Heart left ventricle (tissue), 16 donors: ENCODE measurements around the gene DLGAP1. TPM values are rescaled to one million over a fixed set of nuclear protein-coding genes. Genes with fewer than 3 reads are reported as not detected.

ENCODE experiments used
- ATAC-seq, 4 donors: fragments of 200-7000 bp; cut with Tn5 transposase; one replicate each; pipeline ENCODE4 v1.9.1; 2020 to 2022; ENCODE audit warnings: moderate library complexity in 4 of 4, mild to moderate bottlenecking in 3 of 4, moderate number of reproducible peaks in 1 of 4
- DNase-seq, 5 donors: peaks; one replicate each; pipeline ENCODE4 v3.0.0-alpha.2; 2020
- H3K27ac ChIP-seq, 12 donors: fragments of 200-600 bp; sonication (generic) in 4 of 12; one replicate each; pipeline versions ENCODE4 v1.5.0 to v1.8.0; 2016 to 2022; ENCODE audit warnings: mild to moderate bottlenecking in 2 of 12
- H3K27me3 ChIP-seq, 9 donors: fragments of 200-600 bp; sonication (generic) in 2 of 9; one replicate each; pipeline versions ENCODE4 v1.5.1 to v1.8.0; 2016 to 2022; ENCODE audit warnings: mild to moderate bottlenecking in 3 of 9
- H3K36me3 ChIP-seq, 9 donors: fragments of 200-600 bp; sonication (generic) in 2 of 9; one replicate each; pipeline versions ENCODE4 v1.5.0 to v1.8.0; 2018 to 2022; ENCODE audit warnings: mild to moderate bottlenecking in 2 of 9
- H3K4me1 ChIP-seq, 12 donors: fragments of 200-600 bp; sonication (generic) in 4 of 12; one replicate each; pipeline versions ENCODE4 v1.5.0 to v1.8.0; 2016 to 2022; ENCODE audit warnings: mild to moderate bottlenecking in 3 of 12
- H3K4me3 ChIP-seq, 12 donors: fragments of 200-600 bp; sonication (generic) in 4 of 12; one replicate each; pipeline versions ENCODE4 v1.5.0 to v1.8.0; 2017 to 2022; ENCODE audit warnings: mild to moderate bottlenecking in 9 of 12, moderate library complexity in 4 of 12
- H3K9me3 ChIP-seq, 12 donors: fragments of 200-600 bp; sonication (generic) in 4 of 12; one replicate each; pipeline versions ENCODE4 v1.5.0 to v1.8.0; 2016 to 2022; ENCODE audit warnings: mild to moderate bottlenecking in 1 of 12
- POLR2A ChIP-seq, 2 donors: fragments of 450-650 bp; IDR thresholded peaks; one replicate each; pipeline ENCODE4 v1.6.1; 2017; ENCODE audit warnings: antibody characterized with exemption in 2 of 2, mild to moderate bottlenecking in 2 of 2, moderate library complexity in 2 of 2
- WGBS, 4 donors: extraction: QIAGEN DNeasy Blood & Tissue Kit in 2 of 4; methylation state at CpG; one replicate each; pipeline versions ENCODE4 v1.1.5 to v1.1.7; 2013 to 2018; 5-methylcytosine and 5-hydroxymethylcytosine counted together
- intact Hi-C, 10 donors: fragments of 100-400 bp; cut with DNase I; formaldehyde crosslinking; loops; one replicate each; pipeline versions ENCODE4 v1.11.1 to v1.14.2; 2022
- polyA plus RNA-seq, 2 donors: library from polyadenylated mRNA; stranded (reverse); fragments of 200-250 nt; gene quantifications; one replicate each; pipeline ENCODE4 v1.2.3, GENCODE V29; 2013
- total RNA-seq, 9 donors: library from RNA; depleted of rRNA in 2 of 9; stranded (reverse); fragments of >200 nt in 2 of 9; fragmentation: NEBNext Ultra II Directional in 3 of 9; extraction: Animal tissue kit (Norgen Biotek cat#: 25700) in 3 of 9; gene quantifications; one replicate each; pipeline versions ENCODE4 v1.1.0 to v1.2.4, GENCODE V29; 2016 to 2023
- TF ChIP-seq, protein P1 (sequence below), 12 donors: fragments of 200-600 bp; sonication (generic) in 4 of 12; IDR thresholded peaks; one replicate each; pipeline versions ENCODE4 v1.5.0 to v1.8.0; 2018 to 2022; ENCODE audit warnings: antibody characterized with exemption in 12 of 12, mild to moderate bottlenecking in 5 of 12
- donor health status: ischemic (EF 13 %, LVEDD 7.1; RV severe dilation, severe dysfunction).
- donor health status: healthy with polysubstance abuse.
- donor health status: DM: no; HTN: yes; CAD: no.
- donor health status: DM: no; HTN: no; CAD: no.
- donor health status: ischemic (EF 25% LVEDD 6.9; RV normal size, moderate dysfunction).
- donor health status: ischemic (EF 25% LVEDD 5.7; RV mildly dilated, moderate dysfunction).
- donor health status: healthy.
- donor health status: DM: yes; HTN: yes; CAD: no.
- donor health status: ischemic (EF 35%, LVEDD 5.7; RV mildly dilated, moderate dysfunction).
- donor health status: nonischemic (EF 11% LVEDD 7.7; RV severe dilation, severe dysfunction).
- donor health status: DM: yes; HTN: yes; CAD: no.
- donor health status: PGD.
- donor health status: ischemic (EF 29% LVEDD 5.4; RV normal size, mild dysfunction).
- donor health status: nonischemic (EF 23%, LVEDD 6.1; RV moderate dilation, normal function).

The DLGAP1 gene
- total and polyA plus RNA-seq, 11 donors = 0.10 to 5.5 (median 0.40) TPM; not detected in 1

DNA sequence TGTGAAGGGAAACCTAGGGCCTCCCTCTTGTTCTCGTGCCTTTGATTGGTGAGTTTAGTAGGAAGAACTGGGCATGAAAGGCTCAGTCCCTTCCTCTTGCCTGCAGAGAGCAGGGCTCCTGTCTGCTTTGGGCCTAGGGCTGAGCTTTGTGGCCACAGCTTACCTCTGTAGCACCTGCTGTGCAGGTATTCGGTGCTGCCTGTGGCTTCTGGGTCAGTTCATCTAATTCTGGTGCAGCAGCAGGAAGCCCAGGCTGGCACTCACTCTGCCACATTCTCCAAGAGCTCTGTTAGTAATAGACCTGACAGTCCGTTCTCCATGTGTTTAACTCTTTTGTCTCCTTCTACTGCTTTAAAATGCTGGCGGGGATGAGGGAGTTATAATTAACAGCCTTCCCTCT, 96.5 kb downstream of the DLGAP1 start:
- ATAC-seq (no peak), DNase-seq (no peak)
- TF ChIP-seq, protein P1, sequence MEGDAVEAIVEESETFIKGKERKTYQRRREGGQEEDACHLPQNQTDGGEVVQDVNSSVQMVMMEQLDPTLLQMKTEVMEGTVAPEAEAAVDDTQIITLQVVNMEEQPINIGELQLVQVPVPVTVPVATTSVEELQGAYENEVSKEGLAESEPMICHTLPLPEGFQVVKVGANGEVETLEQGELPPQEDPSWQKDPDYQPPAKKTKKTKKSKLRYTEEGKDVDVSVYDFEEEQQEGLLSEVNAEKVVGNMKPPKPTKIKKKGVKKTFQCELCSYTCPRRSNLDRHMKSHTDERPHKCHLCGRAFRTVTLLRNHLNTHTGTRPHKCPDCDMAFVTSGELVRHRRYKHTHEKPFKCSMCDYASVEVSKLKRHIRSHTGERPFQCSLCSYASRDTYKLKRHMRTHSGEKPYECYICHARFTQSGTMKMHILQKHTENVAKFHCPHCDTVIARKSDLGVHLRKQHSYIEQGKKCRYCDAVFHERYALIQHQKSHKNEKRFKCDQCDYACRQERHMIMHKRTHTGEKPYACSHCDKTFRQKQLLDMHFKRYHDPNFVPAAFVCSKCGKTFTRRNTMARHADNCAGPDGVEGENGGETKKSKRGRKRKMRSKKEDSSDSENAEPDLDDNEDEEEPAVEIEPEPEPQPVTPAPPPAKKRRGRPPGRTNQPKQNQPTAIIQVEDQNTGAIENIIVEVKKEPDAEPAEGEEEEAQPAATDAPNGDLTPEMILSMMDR (IDR thresholded peaks at IDR 0.05) = no peak
- no peak for TF ChIP-seq POLR2A (IDR thresholded peaks at IDR 0.05)
- peaks cover 0 to 11% (median 0%) of the 10 kb centered on the region in 12 donors for H3K9me3 ChIP-seq
- no peaks in the 10 kb centered on the region for H3K36me3 ChIP-seq
- no peak overlapping the region for H3K4me3 ChIP-seq
- no peaks in the 10 kb centered on the region for H3K4me1 ChIP-seq
- WGBS, 4 donors = 61 to 69% (median 66%) methylated on average over 4 of the region's 4 CpGs
- H3K27ac ChIP-seq = no peak overlapping the region
- H3K27me3 ChIP-seq = peaks cover 0 to 4% (median 0%) of the 10 kb centered on the region in 9 donors
- intact Hi-C loops = no loop called here

DNA sequence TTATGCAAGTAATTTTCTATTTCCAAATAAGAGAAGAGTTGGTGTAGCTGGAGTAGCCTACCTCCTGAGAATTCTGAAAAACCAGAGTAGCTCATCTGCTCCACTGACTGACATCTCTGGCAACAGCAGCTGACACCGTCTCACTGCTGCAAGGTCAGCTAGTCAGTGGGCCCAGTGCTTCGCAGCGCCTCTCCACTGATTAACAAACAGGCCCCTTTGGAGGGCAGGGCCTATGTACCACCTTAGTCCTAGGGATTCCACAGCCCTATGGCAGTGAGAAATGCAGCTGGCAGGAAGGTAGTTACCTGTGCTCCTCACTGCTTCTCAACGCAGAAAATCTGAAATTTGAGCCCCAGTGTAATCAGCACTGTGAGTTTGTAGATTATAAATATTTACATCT, 97.5 kb downstream of the DLGAP1 start:
- ATAC-seq = no peak
- Histone ChIP-seq H3K9me3 (peaks cover 0 to 8% (median 0%) of the 10 kb centered on the region in 12 donors), H3K36me3 (no peaks in the 10 kb centered on the region), H3K4me3 (no peak overlapping the region), H3K4me1 (no peaks in the 10 kb centered on the region), H3K27ac (no peak overlapping the region), H3K27me3 (peaks cover 0 to 4% (median 0%) of the 10 kb centered on the region in 9 donors)
- intact Hi-C loops = no loop called here
- TF ChIP-seq, protein P1 (IDR thresholded peaks at IDR 0.05) = no peak
- TF ChIP-seq POLR2A (IDR thresholded peaks at IDR 0.05) = no peak
- no peak for DNase-seq
- WGBS, 4 donors = 60 to 81% (median 71%) methylated on average over 4 of the region's 4 CpGs

DNA sequence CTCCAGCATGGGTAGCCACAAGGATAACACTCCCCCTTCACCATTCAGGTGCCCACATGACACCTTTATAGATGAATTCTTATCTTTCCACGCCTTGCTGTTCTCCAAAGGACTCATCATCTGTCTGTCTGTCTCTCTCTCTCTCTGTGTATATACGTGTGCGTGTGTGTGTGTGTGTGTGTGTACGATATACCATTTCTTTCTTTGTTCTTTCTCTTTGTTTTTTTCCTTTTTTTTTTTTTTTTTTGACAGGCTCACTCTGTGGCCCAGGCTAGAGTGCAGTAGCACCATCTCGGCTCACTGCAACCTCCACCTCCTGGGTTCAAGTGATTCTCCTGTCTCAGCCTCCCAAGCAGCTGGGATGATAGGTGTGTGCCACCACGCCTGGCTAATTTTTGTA, 98.2 kb downstream of the DLGAP1 start:
- H3K9me3 ChIP-seq = peaks cover 0 to 5% (median 0%) of the 10 kb centered on the region in 12 donors
- H3K4me1 ChIP-seq = no peaks in the 10 kb centered on the region
- DNase-seq (no peak), ATAC-seq (no peak)
- no peaks in the 10 kb centered on the region for H3K36me3 ChIP-seq
- peaks cover 0 to 4% (median 0%) of the 10 kb centered on the region in 9 donors for H3K27me3 ChIP-seq
- 77 to 88% (median 87%) methylated on average over 6 of the region's 6 CpGs for WGBS, 4 donors
- H3K27ac ChIP-seq = no peak overlapping the region
- TF ChIP-seq, protein P1 (IDR thresholded peaks at IDR 0.05) = no peak
- no peak for TF ChIP-seq POLR2A (IDR thresholded peaks at IDR 0.05)
- intact Hi-C loops = no loop called here
- H3K4me3 ChIP-seq = no peak overlapping the region

DNA sequence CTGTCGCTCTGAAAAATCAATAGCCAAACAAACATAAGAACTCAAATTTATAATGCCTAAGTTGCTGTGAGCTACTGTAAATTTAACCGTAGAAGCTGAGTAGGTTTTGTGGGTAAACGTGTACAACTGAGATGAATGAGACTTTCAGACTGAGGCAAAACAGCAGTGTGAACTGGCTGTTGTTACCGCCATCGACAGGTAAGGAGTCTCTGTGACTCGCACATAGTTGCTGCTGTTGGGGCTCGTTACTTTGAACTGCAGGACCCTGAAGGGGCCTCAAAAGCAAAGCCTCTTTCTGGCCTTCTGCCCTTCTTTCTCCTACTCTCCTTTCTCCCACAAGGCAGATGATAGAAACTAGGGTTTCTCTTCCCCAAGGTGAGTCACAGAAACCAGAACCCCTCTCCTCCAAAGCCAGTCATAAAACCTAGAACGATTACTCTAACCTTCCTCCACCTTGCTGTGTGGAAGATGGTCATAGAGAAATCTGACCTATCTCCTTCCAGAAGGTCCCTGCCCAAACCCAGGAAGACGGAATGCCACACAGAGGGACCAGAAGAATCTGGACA, 101.2 kb downstream of the DLGAP1 start:
- TF ChIP-seq, protein P1 (IDR thresholded peaks at IDR 0.05) = no peak
- TF ChIP-seq POLR2A (IDR thresholded peaks at IDR 0.05) = no peak
- peaks cover 0 to 4% (median 0%) of the 10 kb centered on the region in 9 donors for H3K27me3 ChIP-seq
- ATAC-seq (no peak), DNase-seq (no peak)
- no peak overlapping the region for H3K27ac ChIP-seq
- WGBS, 4 donors = 61 to 71% (median 66%) methylated on average over 9 of the region's 9 CpGs
- H3K4me3 ChIP-seq = no peak overlapping the region
- no peaks in the 10 kb centered on the region for H3K4me1 ChIP-seq
- intact Hi-C loops = no loop called here
- no peaks in the 10 kb centered on the region for H3K36me3 ChIP-seq
- H3K9me3 ChIP-seq = no peaks in the 10 kb centered on the region
